Caco-2 (cell line): Measurements from ENCODE around the gene SIRPB2. TPM values are rescaled to one million over a fixed set of nuclear protein-coding genes. Genes with fewer than 3 reads are reported as not detected.

Experiments
- BruUV-seq: library from RNA; stranded (reverse); fragments of 400-500 nt; replicated peaks from 2 replicates; lab custom pipeline; 2021; lab: Mats Ljungman, UMichigan
- CTCF ChIA-PET: fragments of 300-600 bp; sonication (Branson Sonifier 250); formaldehyde crosslinking; loops from one replicate; lab custom pipeline; 2022; ENCODE audit warnings: antibody characterized with exemption; lab: Charles Lee
- POLR2A ChIA-PET: fragments of 300-600 bp; sonication (Branson Sonifier 250); formaldehyde crosslinking; loops from one replicate; lab custom pipeline; 2022; ENCODE audit warnings: antibody characterized with exemption; lab: Charles Lee
- DNase-seq, 2 experiments: peaks; one replicate each; pipeline versions ENCODE4 v3.0.0 to v3.0.0-alpha.2; 2020 to 2022
- H3K27me3 ChIP-seq: replicated peaks from 2 replicates; pipeline ENCODE4 v1.6.0; 2011; ENCODE audit warnings: low read length; ENCODE audit not compliant: control insufficient read depth, insufficient read depth
- H3K36me3 ChIP-seq: 2 replicates; pipeline ENCODE4 v1.5.1; 2011; ENCODE audit warnings: low read length; ENCODE audit not compliant: control insufficient read depth, insufficient read depth
- H3K4me1 ChIP-seq: fragments of 250-450 bp; sonication (Bioruptor Pico); 2 replicates; pipeline ENCODE4 v1.5.1; 2020; ENCODE audit warnings: mild to moderate bottlenecking
- H3K4me3 ChIP-seq: 2 replicates; pipeline ENCODE4 v1.5.1; 2011; ENCODE audit warnings: low read depth, mild to moderate bottlenecking, control low read depth, low read length
- H3K9me3 ChIP-seq: fragments of 250-450 bp; sonication (Bioruptor Pico); 2 replicates; pipeline ENCODE4 v1.5.1; 2020; ENCODE audit warnings: mild to moderate bottlenecking, moderate library complexity
- H3K27ac Mint-ChIP-seq: one replicate; pipeline ENCODE4 v1.8.0; 2022; ENCODE audit warnings: mixed read lengths; ENCODE audit not compliant: unreplicated experiment
- H3K27me3 Mint-ChIP-seq: one replicate; pipeline ENCODE4 v1.8.0; 2022; ENCODE audit warnings: mixed read lengths; ENCODE audit not compliant: insufficient read depth, unreplicated experiment
- H3K36me3 Mint-ChIP-seq: one replicate; pipeline ENCODE4 v1.8.0; 2022; ENCODE audit warnings: mild to moderate bottlenecking, mixed read lengths; ENCODE audit not compliant: insufficient read depth, unreplicated experiment
- H3K4me1 Mint-ChIP-seq: one replicate; pipeline ENCODE4 v1.8.0; 2022; ENCODE audit warnings: low read depth, mixed read lengths; ENCODE audit not compliant: unreplicated experiment
- H3K4me3 Mint-ChIP-seq: one replicate; pipeline ENCODE4 v1.8.0; 2022; ENCODE audit warnings: mild to moderate bottlenecking, moderate library complexity, mixed read lengths; ENCODE audit not compliant: unreplicated experiment
- H3K9me3 Mint-ChIP-seq: one replicate; pipeline ENCODE4 v1.8.0; 2022; ENCODE audit warnings: mixed read lengths; ENCODE audit not compliant: unreplicated experiment
- intact Hi-C: fragments of 100-400 bp; cut with micrococcal nuclease; formaldehyde crosslinking; loops from one replicate; pipeline ENCODE4 v1.10.0; 2022; ENCODE audit not compliant: unreplicated experiment
- total RNA-seq: library from RNA; stranded (reverse); gene quantifications from 2 replicates; pipeline ENCODE4 v1.2.3, GENCODE V29; 2022
- TF ChIP-seq, protein P1 (sequence below), 2 experiments: fragments of 200-600 bp in 1 of 2; IDR thresholded peaks; 1 replicate in 1 of 2; 2 replicates in 1 of 2; pipeline versions ENCODE4 v1.5.1 to v1.8.0; 2011 to 2022; ENCODE audit warnings: antibody characterized with exemption in 1 of 2, control low read depth in 1 of 2, inconsistent platforms in 1 of 2, low read depth in 1 of 2, low read length in 1 of 2, mild to moderate bottlenecking in 1 of 2, moderate library complexity in 1 of 2; ENCODE audit not compliant: insufficient read depth in 1 of 2, severe bottlenecking in 1 of 2, unreplicated experiment in 1 of 2

Gene SIRPB2
- total RNA-seq, 1 experiment from 2014 or later: not detected

DNA sequence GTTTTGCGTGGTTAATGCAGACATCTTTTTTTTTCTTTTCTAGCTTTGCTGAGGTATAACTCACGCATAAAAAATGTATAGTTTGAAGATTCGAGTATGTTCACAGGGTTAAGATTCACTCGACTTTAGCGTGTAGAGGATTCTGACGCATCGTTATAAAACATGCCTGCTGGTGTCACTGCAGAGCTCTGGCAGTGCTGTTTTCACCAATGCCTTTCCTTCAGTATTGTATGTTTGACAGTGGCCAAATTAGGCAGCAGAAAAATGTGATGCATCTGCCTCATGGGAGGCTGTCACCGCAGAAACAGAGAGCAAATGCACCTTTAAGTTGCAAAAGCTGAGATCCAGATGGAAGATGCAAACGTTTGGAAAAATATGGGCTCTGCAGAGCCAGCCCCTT is 18.0 kb upstream of the SIRPB2 start:
- no TSS peak for BruUV-seq
- Mint-ChIP-seq H3K9me3 (no peaks in the 10 kb centered on the region), H3K27me3 (peaks cover 23% of the 10 kb centered on the region), H3K4me1 (no peaks in the 10 kb centered on the region), H3K36me3 (no peaks in the 10 kb centered on the region), H3K4me3 (no peak overlapping the region), H3K27ac (no peak overlapping the region)
- Histone ChIP-seq H3K36me3 (no peaks in the 10 kb centered on the region), H3K4me1 (no peaks in the 10 kb centered on the region), H3K27me3 (no peaks in the 10 kb centered on the region; the same call in 1 of the 2 replicates), H3K4me3 (no peak overlapping the region), H3K9me3 (0 out of 2 replicates have a peak, but pooled peaks cover 3% of the 10 kb centered on the region)
- TF ChIP-seq, protein P1, sequence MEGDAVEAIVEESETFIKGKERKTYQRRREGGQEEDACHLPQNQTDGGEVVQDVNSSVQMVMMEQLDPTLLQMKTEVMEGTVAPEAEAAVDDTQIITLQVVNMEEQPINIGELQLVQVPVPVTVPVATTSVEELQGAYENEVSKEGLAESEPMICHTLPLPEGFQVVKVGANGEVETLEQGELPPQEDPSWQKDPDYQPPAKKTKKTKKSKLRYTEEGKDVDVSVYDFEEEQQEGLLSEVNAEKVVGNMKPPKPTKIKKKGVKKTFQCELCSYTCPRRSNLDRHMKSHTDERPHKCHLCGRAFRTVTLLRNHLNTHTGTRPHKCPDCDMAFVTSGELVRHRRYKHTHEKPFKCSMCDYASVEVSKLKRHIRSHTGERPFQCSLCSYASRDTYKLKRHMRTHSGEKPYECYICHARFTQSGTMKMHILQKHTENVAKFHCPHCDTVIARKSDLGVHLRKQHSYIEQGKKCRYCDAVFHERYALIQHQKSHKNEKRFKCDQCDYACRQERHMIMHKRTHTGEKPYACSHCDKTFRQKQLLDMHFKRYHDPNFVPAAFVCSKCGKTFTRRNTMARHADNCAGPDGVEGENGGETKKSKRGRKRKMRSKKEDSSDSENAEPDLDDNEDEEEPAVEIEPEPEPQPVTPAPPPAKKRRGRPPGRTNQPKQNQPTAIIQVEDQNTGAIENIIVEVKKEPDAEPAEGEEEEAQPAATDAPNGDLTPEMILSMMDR (IDR thresholded peaks at IDR 0.05; ENCODE audit: insufficient read depth in 1 of 2, low read depth in 1 of 2, low read length in 1 of 2, severe bottlenecking in 1 of 2, unreplicated experiment in 1 of 2): peak; percentile 40 to 52
- intact Hi-C loops: no loop called here
- POLR2A ChIA-PET: no interaction called here
- CTCF ChIA-PET: interaction anchor here (1.0 kb wide), 1 partner anchor 268 kb away, joined by 5 read pairs; no protein-coding TSS in a partner anchor
- peak in 1 of 2 experiments; percentile 18 for DNase-seq

DNA sequence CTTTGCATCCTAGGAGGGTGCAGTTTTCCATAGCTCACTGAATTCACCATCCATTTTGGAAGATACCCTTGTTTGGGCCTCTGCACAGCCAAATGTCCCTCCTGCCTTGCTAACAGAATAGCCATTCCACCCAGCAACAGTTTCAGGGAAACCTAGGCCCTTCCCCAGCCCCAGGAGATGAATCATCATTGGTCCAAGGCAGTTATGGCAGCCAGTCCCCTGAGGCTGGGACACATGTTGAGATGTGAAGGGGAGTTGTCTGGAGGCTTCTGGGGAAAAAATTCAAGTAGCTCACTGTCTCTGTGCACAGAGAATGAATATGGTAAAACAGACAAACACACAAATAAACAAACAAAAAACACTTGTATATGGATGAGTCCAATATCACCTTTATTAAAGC is 17.4 kb upstream of the SIRPB2 start:
- CTCF ChIA-PET: interaction anchor here (0.8 to 1.0 kb wide), 2 partner anchors 8 to 268 kb away, joined by 3 to 5 read pairs; no protein-coding TSS in a partner anchor
- BruUV-seq: no TSS peak
- Mint-ChIP-seq H3K4me1 (peaks cover 2% of the 10 kb centered on the region), H3K4me3 (no peak overlapping the region), H3K27me3 (peaks cover 21% of the 10 kb centered on the region), H3K9me3 (peaks cover 3% of the 10 kb centered on the region), H3K27ac (no peak overlapping the region), H3K36me3 (no peaks in the 10 kb centered on the region)
- POLR2A ChIA-PET: no interaction called here
- Histone ChIP-seq H3K4me1 (no peaks in the 10 kb centered on the region), H3K9me3 (0 out of 2 replicates have a peak, but pooled peaks cover 3% of the 10 kb centered on the region), H3K36me3 (no peaks in the 10 kb centered on the region), H3K27me3 (no peaks in the 10 kb centered on the region; the same call in 1 of the 2 replicates), H3K4me3 (no peak overlapping the region)
- TF ChIP-seq, protein P1 (IDR thresholded peaks at IDR 0.05; ENCODE audit: insufficient read depth in 1 of 2, low read depth in 1 of 2, low read length in 1 of 2, severe bottlenecking in 1 of 2, unreplicated experiment in 1 of 2): no peak
- intact Hi-C loops: no loop called here
- no peak for DNase-seq

DNA sequence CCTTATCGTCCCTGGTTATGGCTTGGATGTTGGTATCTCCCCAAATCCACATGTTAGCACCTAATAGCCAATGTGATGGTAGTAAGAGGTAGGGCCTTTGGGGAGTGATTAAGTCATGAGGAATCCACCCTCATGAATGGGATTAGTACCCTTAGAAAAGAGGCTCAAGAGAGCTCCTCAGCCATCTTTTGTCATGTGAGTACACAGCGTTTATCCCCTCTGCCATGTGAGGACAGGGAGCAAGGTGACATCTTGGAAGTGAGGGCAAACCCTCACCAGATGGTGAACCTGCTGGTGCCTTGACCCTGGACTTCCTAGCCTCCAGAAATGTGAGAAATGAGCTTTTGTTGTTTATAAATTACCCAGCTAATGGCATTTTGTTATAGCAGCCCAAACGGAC is 16.1 kb upstream of the SIRPB2 start:
- Histone ChIP-seq H3K36me3 (no peaks in the 10 kb centered on the region), H3K9me3 (no peaks in the 10 kb centered on the region), H3K4me3 (no peak overlapping the region), H3K27me3 (no peaks in the 10 kb centered on the region), H3K4me1 (no peaks in the 10 kb centered on the region)
- intact Hi-C loops: no loop called here
- TF ChIP-seq, protein P1 (IDR thresholded peaks at IDR 0.05; ENCODE audit: insufficient read depth in 1 of 2, low read depth in 1 of 2, low read length in 1 of 2, severe bottlenecking in 1 of 2, unreplicated experiment in 1 of 2): no peak
- Mint-ChIP-seq H3K4me3 (no peak overlapping the region), H3K27ac (no peak overlapping the region), H3K4me1 (peaks cover 8% of the 10 kb centered on the region), H3K36me3 (no peaks in the 10 kb centered on the region), H3K9me3 (peaks cover 12% of the 10 kb centered on the region), H3K27me3 (peaks cover 23% of the 10 kb centered on the region)
- ChIA-PET CTCF (interaction anchor here (1.2 kb wide), 1 partner anchor 270 kb away, joined by 3 read pairs; no protein-coding TSS in a partner anchor), POLR2A (no interaction called here)
- BruUV-seq: no TSS peak
- DNase-seq: no peak
